Upper lobe of left lung (tissue), 4 donors: Measurements from ENCODE around the gene MOBP.

Experiments used
- CTCF ChIP-seq, 6 experiments: fragments of 450-650 bp in 4 of 6; fragments of 200-600 bp in 2 of 6; sonication (generic) in 2 of 6; IDR thresholded peaks; one replicate each; pipeline ENCODE4 v1.5.1; 2016 to 2019; ENCODE audit warnings: antibody characterized with exemption in 6 of 6
- EP300 ChIP-seq, 4 donors: sonication (generic); formaldehyde crosslinking; IDR thresholded peaks; one replicate each; pipeline ENCODE4 v1.5.1; 2017; ENCODE audit warnings: antibody characterized with exemption in 4 of 4, control low read depth in 2 of 4

DNA sequence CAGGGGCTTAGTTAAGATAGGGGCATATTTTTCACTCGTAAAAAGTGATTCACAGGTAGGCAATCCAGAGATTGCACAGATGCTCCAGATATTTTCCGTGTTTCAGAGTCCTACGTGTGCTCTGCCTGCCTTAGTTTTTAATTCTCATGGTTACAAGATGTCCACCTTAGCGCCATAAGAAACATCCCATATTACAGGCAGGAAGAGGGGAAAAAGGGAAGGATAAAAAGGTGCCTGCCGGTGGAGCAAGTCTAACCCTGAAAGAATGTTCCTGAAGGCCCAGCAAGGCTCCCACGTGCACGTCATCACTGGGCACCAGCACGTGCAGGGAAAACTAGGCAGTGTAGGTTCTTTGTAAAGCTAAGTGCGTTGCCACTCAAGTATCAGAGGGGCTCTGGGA lies 10.1 kb upstream of the MOBP start:
- TF ChIP-seq CTCF (IDR thresholded peaks at IDR 0.05), result no peak
- TF ChIP-seq EP300 (IDR thresholded peaks at IDR 0.05), result no peak
